SK-N-SH treated with all-trans-retinoic acid at 6 μM for 48 hours (cell line): ENCODE data around the gene SLC24A1.

Experiments
- ARNTL ChIP-seq: fragments of 450-650 bp; formaldehyde crosslinking; IDR thresholded peaks from 2 replicates; pipeline ENCODE4 v1.5.0; 2020; ENCODE audit warnings: low read depth, mild to moderate bottlenecking, moderate library complexity, borderline replicate concordance
- CSDC2 ChIP-seq: fragments of 250-450 bp; sonication (Bioruptor Pico); IDR thresholded peaks from 2 replicates; pipeline ENCODE4 v1.5.0; 2020; ENCODE audit warnings: mild to moderate bottlenecking, moderate library complexity
- ISL1 ChIP-seq: fragments of 250-450 bp; sonication (Bioruptor Pico); IDR thresholded peaks from 2 replicates; pipeline ENCODE4 v2.1.2; 2022; ENCODE audit warnings: mild to moderate bottlenecking, moderate library complexity
- OSR1 ChIP-seq: fragments of 250-450 bp; sonication (Bioruptor Pico); IDR thresholded peaks from 2 replicates; pipeline ENCODE4 v1.8.0; 2022; ENCODE audit warnings: moderate library complexity, mild to moderate bottlenecking, inconsistent platforms
- PATZ1 ChIP-seq: fragments of 250-450 bp; sonication (Bioruptor Pico); IDR thresholded peaks from 2 replicates; pipeline ENCODE4 v1.8.0; 2020; ENCODE audit warnings: mild to moderate bottlenecking, moderate library complexity, borderline replicate concordance
- POU6F1 ChIP-seq: fragments of 250-450 bp; sonication (Bioruptor Pico); IDR thresholded peaks from 2 replicates; pipeline ENCODE4 v1.8.0; 2021; ENCODE audit warnings: low read depth, mild to moderate bottlenecking, moderate library complexity, borderline replicate concordance
- RARB ChIP-seq: fragments of 250-450 bp; sonication (Bioruptor Pico); IDR thresholded peaks from 2 replicates; pipeline ENCODE4 v1.8.0; 2021; ENCODE audit warnings: mild to moderate bottlenecking, moderate library complexity
- TOX ChIP-seq: fragments of 250-450 bp; sonication (Bioruptor Pico); IDR thresholded peaks from 2 replicates; pipeline ENCODE4 v1.8.0; 2021; ENCODE audit warnings: mild to moderate bottlenecking, moderate library complexity, borderline replicate concordance
- TSHZ2 ChIP-seq: fragments of 250-450 bp; sonication (Bioruptor Pico); IDR thresholded peaks from 2 replicates; pipeline ENCODE4 v1.5.0; 2020; ENCODE audit warnings: mild to moderate bottlenecking, moderate library complexity
- ZFP3 ChIP-seq: fragments of 250-450 bp; sonication (Bioruptor Pico); IDR thresholded peaks from 2 replicates; pipeline ENCODE4 v1.5.0; 2020; ENCODE audit warnings: mild to moderate bottlenecking, moderate library complexity
- ZNF565 ChIP-seq: fragments of 450-650 bp; formaldehyde crosslinking; conservative IDR thresholded peaks from 2 replicates; pipeline ENCODE4 v1.5.0; 2020; ENCODE audit warnings: low read depth, mild to moderate bottlenecking, moderate library complexity
- ZNF70 ChIP-seq: fragments of 450-650 bp; formaldehyde crosslinking; IDR thresholded peaks from 2 replicates; pipeline ENCODE4 v1.5.0; 2020; ENCODE audit warnings: mild to moderate bottlenecking, moderate library complexity
- ZNF8 ChIP-seq: fragments of 450-650 bp; formaldehyde crosslinking; IDR thresholded peaks from 2 replicates; pipeline ENCODE4 v1.5.0; 2020; ENCODE audit warnings: mild to moderate bottlenecking, moderate library complexity
- TF ChIP-seq, protein P1 (sequence below): fragments of 250-450 bp; sonication (Bioruptor Pico); IDR thresholded peaks from 2 replicates; pipeline ENCODE4 v1.5.1; 2020; ENCODE audit warnings: low read depth, mild to moderate bottlenecking, moderate library complexity

- no peak for TF ChIP-seq TSHZ2 (CRISPR knock-in tag)
- TF ChIP-seq, protein P1, sequence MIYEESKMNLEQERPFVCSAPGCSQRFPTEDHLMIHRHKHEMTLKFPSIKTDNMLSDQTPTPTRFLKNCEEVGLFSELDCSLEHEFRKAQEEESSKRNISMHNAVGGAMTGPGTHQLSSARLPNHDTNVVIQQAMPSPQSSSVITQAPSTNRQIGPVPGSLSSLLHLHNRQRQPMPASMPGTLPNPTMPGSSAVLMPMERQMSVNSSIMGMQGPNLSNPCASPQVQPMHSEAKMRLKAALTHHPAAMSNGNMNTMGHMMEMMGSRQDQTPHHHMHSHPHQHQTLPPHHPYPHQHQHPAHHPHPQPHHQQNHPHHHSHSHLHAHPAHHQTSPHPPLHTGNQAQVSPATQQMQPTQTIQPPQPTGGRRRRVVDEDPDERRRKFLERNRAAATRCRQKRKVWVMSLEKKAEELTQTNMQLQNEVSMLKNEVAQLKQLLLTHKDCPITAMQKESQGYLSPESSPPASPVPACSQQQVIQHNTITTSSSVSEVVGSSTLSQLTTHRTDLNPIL: no peak
- TF ChIP-seq POU6F1: no peak
- no peak for TF ChIP-seq OSR1 (CRISPR knock-in tag)
- TF ChIP-seq RARB (CRISPR knock-in tag): no peak
- TF ChIP-seq PATZ1 (CRISPR knock-in tag): no peak
- no peak for TF ChIP-seq ZNF8 (CRISPR knock-in tag)
- TF ChIP-seq ZFP3 (CRISPR knock-in tag): no peak
- TF ChIP-seq ARNTL: no peak
- TF ChIP-seq TOX (CRISPR knock-in tag): no peak
- TF ChIP-seq ZNF565 (CRISPR knock-in tag): no peak
- TF ChIP-seq CSDC2 (CRISPR knock-in tag): no peak
- TF ChIP-seq ZNF70 (CRISPR knock-in tag): no peak
- TF ChIP-seq ISL1 (CRISPR knock-in tag): no peak
Measured at GRCh38 chr15:65578904-65579728, 42.6 kb upstream of the SLC24A1 start.
